H9 (cell line): ENCODE results near the gene HEATR3. TPM values are rescaled to one million over a fixed set of nuclear protein-coding genes. Genes with fewer than 3 reads are reported as not detected.

Experiments
- DNase-seq: peaks from one replicate; pipeline ENCODE4 v3.0.0-alpha.2; 2017
- H2AFZ ChIP-seq: one replicate; pipeline ENCODE4 v1.6.1; 2013; ENCODE audit warnings: mild to moderate bottlenecking, low read length, control low read depth, moderate library complexity
- H2AK5ac ChIP-seq: 2 replicates; pipeline ENCODE4 v1.6.1; 2013; ENCODE audit warnings: low read length, control low read depth, mixed read lengths; ENCODE audit not compliant: insufficient read length
- H2BK120ac ChIP-seq: one replicate; pipeline ENCODE4 v1.6.1; 2013; ENCODE audit warnings: low read depth, mild to moderate bottlenecking, low read length, control low read depth, inconsistent platforms; ENCODE audit not compliant: poor library complexity, severe bottlenecking
- H2BK12ac ChIP-seq: 2 replicates; pipeline ENCODE4 v1.6.1; 2013; ENCODE audit warnings: low read length, control low read depth, mixed read lengths, low read depth; ENCODE audit not compliant: insufficient read length
- H2BK15ac ChIP-seq: 2 replicates; pipeline ENCODE4 v1.6.1; 2013; ENCODE audit warnings: low read depth, low read length, control low read depth
- H2BK20ac ChIP-seq: one replicate; pipeline ENCODE4 v1.6.1; 2013; ENCODE audit warnings: low read depth, mild to moderate bottlenecking, low read length, control low read depth, inconsistent platforms; ENCODE audit not compliant: poor library complexity, severe bottlenecking
- H2BK5ac ChIP-seq: 2 replicates; pipeline ENCODE4 v1.6.1; 2013; ENCODE audit warnings: low read length, control low read depth, mixed read lengths; ENCODE audit not compliant: insufficient read length
- H3K14ac ChIP-seq: 2 replicates; pipeline ENCODE4 v1.6.1; 2013; ENCODE audit warnings: low read length, control low read depth; ENCODE audit not compliant: insufficient read depth
- H3K18ac ChIP-seq: 2 replicates; pipeline ENCODE4 v1.6.1; 2013; ENCODE audit warnings: low read depth, mild to moderate bottlenecking, mixed read lengths, low read length, control low read depth; ENCODE audit not compliant: insufficient read length
- H3K23ac ChIP-seq: 2 replicates; pipeline ENCODE4 v1.6.1; 2013; ENCODE audit warnings: low read length, control low read depth, mixed read lengths, low read depth; ENCODE audit not compliant: insufficient read length
- H3K23me2 ChIP-seq: 2 replicates; pipeline ENCODE4 v1.6.1; 2013; ENCODE audit warnings: low read depth, mild to moderate bottlenecking, mixed read lengths, low read length, control low read depth; ENCODE audit not compliant: insufficient read length, poor library complexity, severe bottlenecking
- H3K27ac ChIP-seq: 2 replicates; pipeline ENCODE4 v1.5.1; 2013; ENCODE audit warnings: low read length, control low read depth, mixed read lengths, low read depth; ENCODE audit not compliant: insufficient read length
- H3K27me3 ChIP-seq: 2 replicates; pipeline ENCODE4 v1.6.1; 2013; ENCODE audit warnings: low read length, control low read depth, inconsistent platforms; ENCODE audit not compliant: insufficient read depth
- H3K4ac ChIP-seq: 2 replicates; pipeline ENCODE4 v1.6.1; 2013; ENCODE audit warnings: low read depth, mild to moderate bottlenecking, control low read depth, inconsistent platforms, low read length, moderate library complexity
- H3K4me1 ChIP-seq: 2 replicates; pipeline ENCODE4 v1.6.1; 2013; ENCODE audit warnings: low read length, control low read depth, inconsistent platforms; ENCODE audit not compliant: insufficient read depth
- H3K4me2 ChIP-seq: 2 replicates; pipeline ENCODE4 v1.6.1; 2013; ENCODE audit warnings: low read length, control low read depth, mixed read lengths; ENCODE audit not compliant: insufficient read length, insufficient read depth
- H3K56ac ChIP-seq: 2 replicates; pipeline ENCODE4 v1.6.1; 2013; ENCODE audit warnings: low read depth, mild to moderate bottlenecking, mixed read lengths, low read length, control low read depth; ENCODE audit not compliant: insufficient read length
- H3K79me1 ChIP-seq: 2 replicates; pipeline ENCODE4 v1.6.1; 2013; ENCODE audit warnings: low read depth, mild to moderate bottlenecking, moderate library complexity, low read length, control low read depth, inconsistent platforms; ENCODE audit not compliant: insufficient read depth, poor library complexity, severe bottlenecking
- H3K79me2 ChIP-seq: 2 replicates; pipeline ENCODE4 v1.6.1; 2013; ENCODE audit warnings: low read length, control low read depth, inconsistent platforms; ENCODE audit not compliant: insufficient read depth
- H3K9ac ChIP-seq: 2 replicates; pipeline ENCODE4 v1.6.1; 2013; ENCODE audit warnings: low read length, control low read depth, mixed read lengths; ENCODE audit not compliant: insufficient read length; ENCODE audit errors: extremely low read depth
- H3K9me3 ChIP-seq: one replicate; pipeline ENCODE4 v1.6.1; 2013; ENCODE audit warnings: low read depth, low read length, inconsistent platforms; ENCODE audit not compliant: control insufficient read depth
- H3T11ph ChIP-seq: one replicate; pipeline ENCODE4 v1.6.1; 2013; ENCODE audit warnings: mild to moderate bottlenecking, low read length, control low read depth, inconsistent platforms
- H4K20me1 ChIP-seq: one replicate; pipeline ENCODE4 v1.6.1; 2013; ENCODE audit not compliant: control insufficient read depth, insufficient read length, insufficient read depth
- H4K5ac ChIP-seq: 2 replicates; pipeline ENCODE4 v1.6.1; 2013; ENCODE audit warnings: low read depth, mild to moderate bottlenecking, mixed read lengths, low read length, control low read depth; ENCODE audit not compliant: insufficient read length
- H4K8ac ChIP-seq: replicated peaks from 2 replicates; pipeline ENCODE4 v1.6.1; 2013; ENCODE audit warnings: low read length, control low read depth, mixed read lengths, low read depth; ENCODE audit not compliant: insufficient read length
- H4K91ac ChIP-seq: 2 replicates; pipeline ENCODE4 v1.6.1; 2013; ENCODE audit warnings: low read depth, mild to moderate bottlenecking, moderate library complexity, mixed read lengths, low read length, control low read depth; ENCODE audit not compliant: insufficient read length
- H3K27ac Mint-ChIP-seq, 3 experiments: 2 replicates in 2 of 3; 3 replicates in 1 of 3; pipeline ENCODE4 v1.8.0; 2020 to 2021; ENCODE audit warnings: mixed read lengths in 3 of 3, mild to moderate bottlenecking in 1 of 3, moderate library complexity in 1 of 3
- H3K27me3 Mint-ChIP-seq: 2 replicates; pipeline ENCODE4 v1.8.0; 2021; ENCODE audit warnings: low read depth, mild to moderate bottlenecking, moderate library complexity, mixed read lengths
- H3K36me3 Mint-ChIP-seq, 3 experiments: 2 replicates in 2 of 3; 3 replicates in 1 of 3; pipeline ENCODE4 v1.8.0; 2020 to 2021; ENCODE audit warnings: low read depth in 3 of 3, mixed read lengths in 3 of 3; ENCODE audit not compliant: insufficient read depth in 1 of 3
- H3K4me1 Mint-ChIP-seq, 2 experiments: 2 replicates each; pipeline ENCODE4 v1.8.0; 2020; ENCODE audit warnings: mixed read lengths in 2 of 2
- H3K4me3 Mint-ChIP-seq, 2 experiments: 2 replicates in 1 of 2; 3 replicates in 1 of 2; pipeline ENCODE4 v1.8.0; 2020 to 2021; ENCODE audit warnings: mild to moderate bottlenecking in 2 of 2, mixed read lengths in 2 of 2, moderate library complexity in 1 of 2
- H3K9me3 Mint-ChIP-seq, 2 experiments: 2 replicates in 1 of 2; 3 replicates in 1 of 2; pipeline ENCODE4 v1.8.0; 2020; ENCODE audit warnings: mild to moderate bottlenecking in 2 of 2, mixed read lengths in 2 of 2, moderate library complexity in 1 of 2
- CTCF ChIP-seq: fragments of 200-600 bp; sonication (generic); conservative IDR thresholded peaks from 3 replicates; pipeline ENCODE4 v1.8.0; 2021; ENCODE audit warnings: antibody characterized with exemption, mild to moderate bottlenecking
- WGBS: extraction: QIAGEN DNeasy Blood & Tissue Kit; methylation state at CpG from one replicate; pipeline ENCODE4 v1.1.7; 2013; ENCODE audit warnings: missing lambda C conversion rate, low lambda C conversion rate, mixed read lengths; ENCODE audit not compliant: insufficient read length; ENCODE audit errors: extremely low coverage; 5-methylcytosine and 5-hydroxymethylcytosine counted together
- total RNA-seq: library from RNA; stranded (reverse); gene quantifications from 2 replicates; pipeline ENCODE4 v1.2.1, GENCODE V29; 2021

The HEATR3 gene
- total RNA-seq, 1 experiment from 2014 or later: 26.5 TPM

GRCh38 chr16:50153596-50154419 lies 88.0 kb downstream of the HEATR3 start:
- peak overlapping the region; percentile 17; the same call in 1 of the 2 replicates for H3K14ac ChIP-seq
- Mint-ChIP-seq H3K36me3 (0 out of 7 replicates have a peak, but pooled peaks cover 0 to 3% (median 0%) of the 10 kb centered on the region in 3 experiments), H3K4me1 (peaks cover 18 to 19% of the 10 kb centered on the region in 2 experiments), H3K9me3 (no peaks in the 10 kb centered on the region; a peak in 1 of 5 replicates), H3K27me3 (peaks cover 3% of the 10 kb centered on the region; the same call in 1 of the 2 replicates), H3K4me3 (peak overlapping the region; percentile 73 to 91), H3K27ac (no peak overlapping the region)
- H2AK5ac ChIP-seq: no peak overlapping the region
- H2BK5ac ChIP-seq: no peak overlapping the region
- no peaks in the 10 kb centered on the region for H3K27me3 ChIP-seq
- H3T11ph ChIP-seq: no peak overlapping the region
- H3K9ac ChIP-seq: peak overlapping the region; percentile 19
- H3K4me1 ChIP-seq: peaks cover 3% of the 10 kb centered on the region
- H2AFZ ChIP-seq: no peak overlapping the region
- no peak overlapping the region for H2BK12ac ChIP-seq
- WGBS: no CpG with 5 or more reads among the region's 89 CpGs
- H4K20me1 ChIP-seq: peaks cover 3% of the 10 kb centered on the region
- H4K91ac ChIP-seq: no peak overlapping the region
- no peak overlapping the region for H3K56ac ChIP-seq
- no peak overlapping the region for H3K23ac ChIP-seq
- no peak overlapping the region for H3K4ac ChIP-seq
- peak overlapping the region; percentile 84 for H3K4me2 ChIP-seq
- H3K27ac ChIP-seq: no peak overlapping the region
- no peak overlapping the region; the same call in 1 of the 2 replicates for H2BK15ac ChIP-seq
- DNase-seq: no peak
- H3K18ac ChIP-seq: peak overlapping the region; percentile 2
- no peak overlapping the region for H2BK20ac ChIP-seq
- no peak overlapping the region for H4K8ac ChIP-seq
- peaks cover 8% of the 10 kb centered on the region for H3K79me1 ChIP-seq
- peaks cover 19% of the 10 kb centered on the region; the same call in 1 of the 2 replicates for H3K79me2 ChIP-seq
- H3K23me2 ChIP-seq: peaks cover 15% of the 10 kb centered on the region
- H2BK120ac ChIP-seq: no peak overlapping the region
- TF ChIP-seq CTCF: no peak
- H4K5ac ChIP-seq: no peak overlapping the region
- H3K9me3 ChIP-seq: no peaks in the 10 kb centered on the region
